GM19463 (cell line): Measurements from ENCODE around the gene GSTM3.
A peak's percentile ranks its signal among the peaks of the same experiment; 100 is the strongest.
"Not testable (repeated sequence)": the region's sequence is repeated elsewhere in the genome, so short reads cannot be mapped to it uniquely, and the experiment has no call there.

Source experiments
- ATAC-seq: cut with Tn5 transposase; IDR thresholded peaks from one replicate; pipeline ENCODE4 v1.9.1; 2021; ENCODE audit warnings: mild to moderate bottlenecking, moderate library complexity; ENCODE audit not compliant: unreplicated experiment

Gene GSTM3

GRCh38 chr1:109732390-109732881 lies 8.4 kb downstream of the GSTM3 start:
- ATAC-seq = no peak

GRCh38 chr1:109730666-109731065 lies 10.2 kb downstream of the GSTM3 start:
- no peak for ATAC-seq

- no peak for ATAC-seq
Observed at GRCh38 chr1:109728870-109729269, 12.0 kb downstream of the GSTM3 start.

- ATAC-seq = no peak
Observed at GRCh38 chr1:109726728-109727373, 14.0 kb downstream of the GSTM3 start.

- no peak for ATAC-seq
Observed at GRCh38 chr1:109726007-109726406, 14.8 kb downstream of the GSTM3 start.

GRCh38 chr1:109725510-109725909 lies 15.3 kb downstream of the GSTM3 start:
- no peak for ATAC-seq

- no peak for ATAC-seq
Observed at GRCh38 chr1:109724933-109725332, 15.9 kb downstream of the GSTM3 start.

- no peak for ATAC-seq
Observed at GRCh38 chr1:109722908-109723691, 17.7 kb downstream of the GSTM3 start.

- ATAC-seq = no peak
Observed at GRCh38 chr1:109721971-109722370, 18.9 kb downstream of the GSTM3 start.

- no peak for ATAC-seq
Observed at GRCh38 chr1:109721042-109721441, 19.8 kb downstream of the GSTM3 start.

GRCh38 chr1:109719337-109719837 lies 21.5 kb downstream of the GSTM3 start:
- ATAC-seq = peak; percentile 75

GRCh38 chr1:109718495-109718894 lies 22.3 kb downstream of the GSTM3 start:
- ATAC-seq = no peak

- ATAC-seq = no peak
Observed at GRCh38 chr1:109717729-109718128, 23.1 kb downstream of the GSTM3 start.

- ATAC-seq = no peak
Observed at GRCh38 chr1:109716570-109717090, 24.2 kb downstream of the GSTM3 start.

GRCh38 chr1:109716121-109716520 lies 24.7 kb downstream of the GSTM3 start:
- ATAC-seq = no peak

GRCh38 chr1:109714661-109715372 lies 26.0 kb downstream of the GSTM3 start:
- no peak for ATAC-seq

- no peak for ATAC-seq
Observed at GRCh38 chr1:109713636-109714035, 27.2 kb downstream of the GSTM3 start.

GRCh38 chr1:109712321-109712864 lies 28.4 kb downstream of the GSTM3 start:
- no peak for ATAC-seq

GRCh38 chr1:109711593-109712320 lies 29.1 kb downstream of the GSTM3 start, which contains the start of gene GSTM5:
Gene GSTM5, plus strand, starts transcription at chr1:109712251. Its CDS starts 62 bp downstream, at chr1:109712313.
- ATAC-seq = not testable (repeated sequence)

- not testable (repeated sequence) for ATAC-seq
Observed at GRCh38 chr1:109709822-109710221, 31.0 kb downstream of the GSTM3 start.
